Activated CD8-positive, alpha-beta memory T cell treated with anti-CD3 and anti-CD28 coated beads, Interleukin-2, amount 50 U/mL, for 48 hours (primary cell): ENCODE data around the gene C11orf16.
A peak's percentile ranks its signal among the peaks of the same experiment; 100 is the strongest.
"Not testable (repeated sequence)": the region's sequence is repeated elsewhere in the genome, so short reads cannot be mapped to it uniquely, and the experiment has no call there.

Experiments
- DNase-seq: peaks from one replicate; pipeline ENCODE4 v3.0.0-alpha.2; 2020

Gene C11orf16

GRCh38 chr11:8932564-8933180, at the start of gene C11orf16:
TSS of gene C11orf16 (minus strand) at chr11:8932947. CDS start at chr11:8932308, 639 bp downstream.
- no peak for DNase-seq

GRCh38 chr11:8980485-8980884, 47.7 kb upstream of the C11orf16 start:
- DNase-seq: no peak

- not testable (repeated sequence) for DNase-seq
Measured at GRCh38 chr11:8979365-8979764, 46.6 kb upstream of the C11orf16 start.

- no peak for DNase-seq
Measured at GRCh38 chr11:8973121-8973520, 40.4 kb upstream of the C11orf16 start.

GRCh38 chr11:8971924-8972316, 39.2 kb upstream of the C11orf16 start:
- no peak for DNase-seq

- DNase-seq: no peak
Measured at GRCh38 chr11:8971196-8971923, 38.6 kb upstream of the C11orf16 start.

GRCh38 chr11:8967184-8967583, 34.4 kb upstream of the C11orf16 start:
- no peak for DNase-seq

- DNase-seq: peak; percentile 92
Measured at GRCh38 chr11:8964324-8965320, 31.9 kb upstream of the C11orf16 start, which contains the start of gene TMEM9B. TSS of gene TMEM9B (minus strand) at chr11:8964442. CDS start at chr11:8964313, 129 bp downstream.

- peak; percentile 87 for DNase-seq
Measured at GRCh38 chr11:8963569-8964323, 31.0 kb upstream of the C11orf16 start.

GRCh38 chr11:8962841-8963240, 30.1 kb upstream of the C11orf16 start:
- no peak for DNase-seq

- no peak for DNase-seq
Measured at GRCh38 chr11:8961401-8961800, 28.7 kb upstream of the C11orf16 start.

- no peak for DNase-seq
Measured at GRCh38 chr11:8959546-8960166, 26.9 kb upstream of the C11orf16 start.

- DNase-seq: no peak
Measured at GRCh38 chr11:8956860-8957259, 24.1 kb upstream of the C11orf16 start.

GRCh38 chr11:8948886-8949285, 16.1 kb upstream of the C11orf16 start:
- no peak for DNase-seq

- DNase-seq: no peak
Measured at GRCh38 chr11:8947230-8947943, 14.6 kb upstream of the C11orf16 start.

GRCh38 chr11:8942518-8943066, 9.8 kb upstream of the C11orf16 start, which contains the start of gene ASCL3:
TSS of gene ASCL3 (minus strand) at chr11:8943016. CDS start at chr11:8938161, 4,855 bp downstream.
- no peak for DNase-seq

- no peak for DNase-seq
Measured at GRCh38 chr11:8941341-8942103, 8.8 kb upstream of the C11orf16 start.

GRCh38 chr11:8937659-8938058, 4.9 kb upstream of the C11orf16 start:
- no peak for DNase-seq

GRCh38 chr11:8937159-8937558, 4.4 kb upstream of the C11orf16 start:
- DNase-seq: no peak

GRCh38 chr11:8935789-8936188, 3.0 kb upstream of the C11orf16 start:
- not testable (repeated sequence) for DNase-seq
